Uterus (tissue), 4 donors: Measurements from ENCODE around the gene ZNF429. TPM values are rescaled to one million over a fixed set of nuclear protein-coding genes. Genes with fewer than 3 reads are reported as not detected.

Source experiments
- DNase-seq, 2 donors: peaks; one replicate each; pipeline ENCODE4 v3.0.0-alpha.2; 2019 to 2020
- H3K27ac ChIP-seq, 2 donors: fragments of 200-600 bp; sonication (generic); 1 replicate in 1 of 2; 2 replicates in 1 of 2; pipeline ENCODE4 v1.5.1; 2016 to 2018
- H3K27me3 ChIP-seq, 2 donors: fragments of 200-600 bp; sonication (generic); one replicate each; pipeline ENCODE4 v1.5.1; 2018 to 2019; ENCODE audit warnings: control low read depth in 1 of 2
- H3K36me3 ChIP-seq, 2 donors: fragments of 200-600 bp; sonication (generic); one replicate each; pipeline ENCODE4 v1.5.1; 2019; ENCODE audit warnings: control low read depth in 1 of 2
- H3K4me1 ChIP-seq, 2 donors: fragments of 200-600 bp; sonication (generic); one replicate each; pipeline ENCODE4 v1.5.1; 2018 to 2019; ENCODE audit warnings: control low read depth in 1 of 2
- H3K4me3 ChIP-seq, 2 donors: fragments of 200-600 bp; sonication (generic); 1 replicate in 1 of 2; 2 replicates in 1 of 2; pipeline ENCODE4 v1.5.1; 2018 to 2019; ENCODE audit warnings: mild to moderate bottlenecking in 1 of 2
- H3K9me3 ChIP-seq, 2 donors: fragments of 200-600 bp; sonication (generic); one replicate each; pipeline ENCODE4 v1.5.1; 2019; ENCODE audit warnings: control low read depth in 1 of 2
- POLR2A ChIP-seq, 2 donors: fragments of 450-650 bp; IDR thresholded peaks; one replicate each; pipeline ENCODE4 v1.6.1; 2016; ENCODE audit warnings: antibody characterized with exemption in 2 of 2, mild to moderate bottlenecking in 1 of 2, moderate library complexity in 1 of 2
- intact Hi-C: fragments of 100-400 bp; cut with DNase I; formaldehyde crosslinking; loops from one replicate; pipeline ENCODE4 v1.15.1; 2023; ENCODE audit warnings: low total_unique reads
- total RNA-seq, 4 donors: library from RNA; depleted of rRNA in 3 of 4; stranded (reverse); fragments of >200 nt in 3 of 4; gene quantifications; one replicate each; pipeline versions ENCODE4 v1.1.0 to v1.2.4, GENCODE V29; 2014 to 2023
- TF ChIP-seq, protein P1 (sequence below), 4 experiments: fragments of 200-600 bp in 2 of 4; fragments of 450-650 bp in 2 of 4; sonication (generic) in 2 of 4; IDR thresholded peaks; one replicate each; pipeline ENCODE4 v1.5.1; 2016 to 2019; ENCODE audit warnings: antibody characterized with exemption in 4 of 4, mild to moderate bottlenecking in 2 of 4, moderate library complexity in 1 of 4
- donor health status: DM: yes; HTN: yes; CAD: no.

Gene ZNF429
- total RNA-seq, 4 donors from 2014 or later: 3.3 to 17.0 (median 15.9) TPM

DNA sequence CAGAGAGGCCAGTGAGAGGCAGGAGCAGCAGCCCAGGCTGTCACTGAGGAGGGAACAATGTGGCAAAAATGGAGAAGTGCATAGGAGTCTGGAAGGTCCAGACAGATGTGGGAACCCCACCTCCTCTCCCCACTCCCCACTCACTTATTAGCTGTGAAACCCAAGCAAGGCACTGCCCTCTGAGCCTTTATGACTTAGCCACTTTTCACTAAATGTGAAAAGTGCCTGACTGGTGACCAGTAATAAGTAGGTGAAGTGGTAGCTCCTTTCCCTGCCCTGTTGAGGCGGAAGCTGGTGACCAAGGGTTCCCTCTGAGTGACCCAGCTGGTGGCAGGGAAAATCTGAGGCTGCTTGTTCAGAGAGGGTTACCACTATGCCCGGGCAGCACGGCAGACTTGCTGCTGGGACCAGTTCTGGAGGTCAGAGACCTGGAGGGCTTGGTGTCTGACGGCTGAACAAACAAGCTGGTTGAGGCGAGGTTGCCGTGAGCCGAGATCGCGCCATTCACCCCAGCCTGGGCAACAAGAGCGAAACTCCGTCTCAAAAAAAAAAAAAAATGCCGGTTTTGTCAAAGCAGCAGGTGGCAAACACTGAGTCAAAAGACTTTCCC, 80.0 kb downstream of the ZNF429 start:
- H3K4me3 ChIP-seq: no peak overlapping the region
- intact Hi-C loops: no loop called here

DNA sequence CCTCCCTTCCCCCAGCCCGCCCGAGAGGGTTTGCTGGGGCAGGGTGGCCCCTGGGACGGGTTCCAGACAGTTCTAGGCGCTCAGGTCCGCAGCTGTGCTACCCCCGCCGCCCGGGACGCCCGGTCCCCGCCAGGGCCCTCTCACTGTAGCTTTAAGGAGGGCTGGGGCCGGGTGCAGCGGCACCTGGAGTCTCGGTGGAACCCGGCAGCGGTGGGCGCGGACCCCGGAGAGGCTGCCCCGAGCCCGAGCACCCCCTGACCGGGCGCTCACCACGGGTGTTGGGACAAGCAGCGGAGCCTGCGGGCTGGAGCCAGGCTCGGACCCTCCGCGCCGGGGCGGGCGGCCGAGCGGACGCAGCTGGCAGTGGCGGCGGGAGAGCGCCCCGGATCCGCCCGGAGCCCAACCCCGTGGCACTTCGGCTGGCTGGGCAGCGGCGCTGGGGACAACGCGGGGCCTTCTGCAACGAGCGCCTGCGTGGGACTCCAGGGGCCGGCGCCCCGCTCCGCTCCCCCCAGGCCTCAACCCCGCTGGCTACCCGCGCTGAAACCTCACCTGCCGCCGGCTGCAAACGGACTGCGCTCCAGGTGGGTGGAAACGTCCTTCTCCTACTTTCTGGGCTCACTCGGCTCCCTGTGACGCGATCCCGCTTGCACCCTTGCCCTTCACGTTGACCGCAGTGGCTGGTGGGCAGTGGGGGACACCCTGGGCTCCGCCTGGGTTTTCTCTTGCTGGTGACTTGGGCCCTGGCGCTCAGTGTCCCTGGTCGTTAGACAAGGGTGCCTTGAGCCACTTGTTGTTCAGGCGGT, 81.1 kb downstream of the ZNF429 start:
- Histone ChIP-seq H3K9me3 (no peaks in the 10 kb centered on the region), H3K4me1 (peaks cover 0 to 4% of the 10 kb centered on the region in 2 donors), H3K4me3 (peak overlapping the region; percentile 48 to 65), H3K27ac (peak overlapping the region; percentile 53 to 63), H3K27me3 (no peaks in the 10 kb centered on the region), H3K36me3 (no peaks in the 10 kb centered on the region)
- no peak for TF ChIP-seq POLR2A (IDR thresholded peaks at IDR 0.05)
- TF ChIP-seq, protein P1, sequence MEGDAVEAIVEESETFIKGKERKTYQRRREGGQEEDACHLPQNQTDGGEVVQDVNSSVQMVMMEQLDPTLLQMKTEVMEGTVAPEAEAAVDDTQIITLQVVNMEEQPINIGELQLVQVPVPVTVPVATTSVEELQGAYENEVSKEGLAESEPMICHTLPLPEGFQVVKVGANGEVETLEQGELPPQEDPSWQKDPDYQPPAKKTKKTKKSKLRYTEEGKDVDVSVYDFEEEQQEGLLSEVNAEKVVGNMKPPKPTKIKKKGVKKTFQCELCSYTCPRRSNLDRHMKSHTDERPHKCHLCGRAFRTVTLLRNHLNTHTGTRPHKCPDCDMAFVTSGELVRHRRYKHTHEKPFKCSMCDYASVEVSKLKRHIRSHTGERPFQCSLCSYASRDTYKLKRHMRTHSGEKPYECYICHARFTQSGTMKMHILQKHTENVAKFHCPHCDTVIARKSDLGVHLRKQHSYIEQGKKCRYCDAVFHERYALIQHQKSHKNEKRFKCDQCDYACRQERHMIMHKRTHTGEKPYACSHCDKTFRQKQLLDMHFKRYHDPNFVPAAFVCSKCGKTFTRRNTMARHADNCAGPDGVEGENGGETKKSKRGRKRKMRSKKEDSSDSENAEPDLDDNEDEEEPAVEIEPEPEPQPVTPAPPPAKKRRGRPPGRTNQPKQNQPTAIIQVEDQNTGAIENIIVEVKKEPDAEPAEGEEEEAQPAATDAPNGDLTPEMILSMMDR (IDR thresholded peaks at IDR 0.05): no peak
- intact Hi-C loops: no loop called here
- DNase-seq: no peak

More for the DNA sequence above, 80.0 kb downstream of the ZNF429 start:
- Histone ChIP-seq H3K27me3 (no peaks in the 10 kb centered on the region), H3K4me1 (peaks cover 0 to 4% of the 10 kb centered on the region in 2 donors), H3K36me3 (no peaks in the 10 kb centered on the region), H3K9me3 (no peaks in the 10 kb centered on the region), H3K27ac (no peak overlapping the region)
- no peak for TF ChIP-seq POLR2A (IDR thresholded peaks at IDR 0.05)
- TF ChIP-seq, protein P1 (IDR thresholded peaks at IDR 0.05): no peak
- DNase-seq: no peak

DNA sequence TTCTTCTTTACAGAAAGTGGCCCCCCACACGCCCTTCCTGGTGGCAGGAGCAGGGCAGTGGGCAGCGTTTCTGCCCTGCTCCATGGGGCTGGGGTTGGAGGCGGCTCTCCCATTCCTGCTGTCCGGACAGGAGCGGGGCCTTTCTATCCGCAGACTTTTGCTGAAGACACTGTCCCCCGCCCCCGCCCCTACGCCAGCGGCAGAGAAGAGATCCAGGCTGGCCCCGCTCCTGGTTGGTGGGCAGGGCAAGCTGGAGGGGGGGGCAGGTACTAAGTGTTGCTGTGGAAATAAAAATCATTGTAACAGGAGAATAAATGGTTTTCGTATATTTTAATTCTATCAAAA, 81.7 kb downstream of the ZNF429 start:
- intact Hi-C loops: no loop called here

DNA sequence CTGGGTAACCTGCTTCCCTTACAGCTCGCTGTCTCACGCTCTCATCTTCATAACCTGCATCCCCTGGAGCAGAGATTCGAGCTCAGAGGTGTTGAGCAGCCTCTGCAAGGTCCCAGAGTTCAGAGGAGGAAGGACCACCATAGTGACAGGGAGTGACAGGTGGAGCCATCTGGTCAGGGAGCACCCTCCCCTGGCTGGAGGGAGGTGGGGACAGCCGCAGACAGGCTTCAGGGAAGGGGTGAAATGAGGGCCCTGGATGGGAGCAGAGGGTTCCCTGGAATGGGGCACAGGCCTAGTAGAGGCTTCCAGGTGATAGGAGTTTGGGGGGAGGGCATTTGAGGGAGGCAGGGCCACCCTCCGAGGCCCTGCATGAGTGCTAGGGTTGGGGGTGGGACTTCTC, 82.1 kb downstream of the ZNF429 start:
- no peak for DNase-seq
- Histone ChIP-seq H3K27me3 (no peaks in the 10 kb centered on the region), H3K4me3 (no peak overlapping the region), H3K36me3 (no peaks in the 10 kb centered on the region), H3K4me1 (peaks cover 0 to 4% of the 10 kb centered on the region in 2 donors), H3K27ac (no peak overlapping the region), H3K9me3 (no peaks in the 10 kb centered on the region)
- TF ChIP-seq POLR2A (IDR thresholded peaks at IDR 0.05): no peak
- TF ChIP-seq, protein P1 (IDR thresholded peaks at IDR 0.05): no peak
- intact Hi-C loops: no loop called here

More for the DNA sequence above, 81.7 kb downstream of the ZNF429 start:
- H3K36me3 ChIP-seq: no peaks in the 10 kb centered on the region
- H3K27me3 ChIP-seq: no peaks in the 10 kb centered on the region
- H3K9me3 ChIP-seq: no peaks in the 10 kb centered on the region
- peak overlapping the region; percentile 48 to 65 for H3K4me3 ChIP-seq
- peak overlapping the region; percentile 53 to 63 for H3K27ac ChIP-seq
- no peak for DNase-seq
- no peak for TF ChIP-seq POLR2A (IDR thresholded peaks at IDR 0.05)
- H3K4me1 ChIP-seq: peaks cover 0 to 4% of the 10 kb centered on the region in 2 donors

DNA sequence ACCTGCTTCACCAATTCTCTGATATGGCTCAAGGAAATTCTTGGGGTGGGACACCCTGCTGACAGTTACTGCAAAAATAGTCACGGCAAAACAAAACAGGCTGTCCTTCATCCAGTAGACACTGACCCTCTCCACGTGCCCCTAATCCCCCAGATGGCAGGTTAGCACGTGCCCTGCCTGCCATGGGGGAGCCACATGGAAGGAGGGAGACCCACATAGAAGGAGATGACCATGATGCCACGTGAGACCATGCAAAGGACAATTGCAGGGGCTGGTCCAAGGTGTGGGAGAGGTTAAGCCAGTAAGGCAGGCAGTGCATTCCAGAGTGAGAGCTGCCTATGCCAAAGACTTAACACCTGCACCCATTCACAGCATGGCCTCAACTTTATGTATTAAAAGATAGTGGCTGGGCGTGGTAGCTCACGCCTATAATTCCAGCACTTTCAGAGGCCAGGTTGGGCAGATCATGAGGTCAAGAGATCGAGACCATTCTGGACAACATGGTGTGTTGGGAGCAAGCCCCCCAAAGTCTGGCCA, 82.7 kb downstream of the ZNF429 start:
- TF ChIP-seq POLR2A (IDR thresholded peaks at IDR 0.05): no peak
- TF ChIP-seq, protein P1 (IDR thresholded peaks at IDR 0.05): no peak
- Histone ChIP-seq H3K9me3 (no peaks in the 10 kb centered on the region), H3K36me3 (no peaks in the 10 kb centered on the region), H3K27ac (no peak overlapping the region), H3K4me3 (no peak overlapping the region), H3K27me3 (no peaks in the 10 kb centered on the region), H3K4me1 (peaks cover 0 to 4% of the 10 kb centered on the region in 2 donors)
- no peak for DNase-seq
- intact Hi-C loops: no loop called here
